HG03159 (cell line): Measurements from ENCODE around the gene ADGRD1.

ENCODE experiments used
- ATAC-seq: cut with Tn5 transposase; IDR thresholded peaks from one replicate; pipeline ENCODE4 v1.9.1; 2021; ENCODE audit warnings: mild to moderate bottlenecking, moderate library complexity; ENCODE audit not compliant: unreplicated experiment

ADGRD1 gene

DNA sequence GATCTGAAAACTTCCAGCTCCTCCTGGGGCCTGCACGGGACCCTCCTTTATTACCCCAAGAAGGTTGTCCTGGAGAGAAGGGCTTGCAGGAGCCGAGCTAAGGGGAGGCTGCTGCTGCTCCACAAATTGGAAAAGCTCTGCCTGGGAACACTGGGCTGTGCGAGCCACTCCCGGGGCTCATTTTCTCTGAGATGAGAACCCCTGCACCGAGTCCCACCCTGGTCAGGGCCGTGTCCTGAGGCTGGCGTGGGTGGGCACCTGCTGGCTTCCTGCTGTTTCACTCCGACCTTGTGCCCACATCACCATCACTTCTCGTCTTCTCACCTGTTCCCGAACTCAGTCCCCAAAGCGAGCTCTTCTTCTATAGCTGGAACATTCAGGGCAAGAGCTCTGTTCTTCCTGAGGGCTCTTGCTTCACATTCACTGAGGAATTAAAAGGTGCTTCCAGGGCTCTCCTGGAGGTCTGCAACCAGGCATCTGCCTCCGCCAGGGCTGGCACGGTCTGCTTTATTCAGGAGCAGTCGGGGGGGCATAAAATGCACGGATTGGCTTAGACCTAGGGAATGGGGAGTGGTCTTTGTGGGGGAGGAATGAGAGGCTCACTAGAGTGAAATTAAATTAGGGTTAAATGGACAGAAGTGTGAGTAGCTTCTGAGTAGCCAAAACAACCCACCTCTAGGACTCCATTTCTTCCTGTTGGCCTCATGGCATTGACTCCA lies 98.5 kb downstream of the ADGRD1 start:
- no peak for ATAC-seq

DNA sequence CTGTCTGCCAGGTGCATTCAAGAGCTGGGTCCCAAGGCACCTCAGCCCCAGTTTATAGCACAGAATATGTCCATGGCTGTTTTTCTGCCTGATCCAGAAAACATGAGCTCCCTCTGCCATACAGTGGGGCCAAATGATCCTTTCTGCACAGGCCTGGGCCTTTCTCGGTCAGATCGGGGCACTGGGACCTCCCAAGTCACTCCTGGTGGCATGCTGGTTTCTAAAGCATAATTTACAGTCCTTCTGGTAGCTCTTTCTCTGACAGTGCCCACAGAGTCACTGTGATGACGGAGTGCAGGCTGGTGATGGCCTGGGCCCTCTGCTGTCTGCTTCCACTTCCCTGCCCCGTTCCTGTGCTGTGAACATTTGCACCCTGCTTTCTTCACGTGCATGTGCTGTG lies 99.2 kb downstream of the ADGRD1 start:
- ATAC-seq, result no peak

DNA sequence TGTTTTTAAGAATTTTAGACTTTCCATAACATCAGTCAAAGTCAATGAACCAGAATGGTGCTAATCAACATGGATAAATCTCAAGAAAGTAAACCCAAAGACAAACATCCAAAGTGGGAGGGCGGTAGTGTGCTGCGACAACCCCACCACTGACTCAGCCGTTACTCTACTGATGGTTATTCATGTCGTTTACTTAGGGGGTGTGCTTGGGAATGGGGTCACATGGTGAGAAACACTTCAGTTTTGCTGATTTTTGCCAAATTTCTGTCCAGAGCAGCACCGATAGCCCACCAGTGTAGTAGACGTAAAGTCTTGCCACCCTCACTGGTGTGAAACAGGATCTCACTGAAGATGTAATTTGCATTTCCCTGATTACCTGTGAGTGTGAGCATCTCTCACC lies 99.9 kb downstream of the ADGRD1 start:
- ATAC-seq, result no peak

DNA sequence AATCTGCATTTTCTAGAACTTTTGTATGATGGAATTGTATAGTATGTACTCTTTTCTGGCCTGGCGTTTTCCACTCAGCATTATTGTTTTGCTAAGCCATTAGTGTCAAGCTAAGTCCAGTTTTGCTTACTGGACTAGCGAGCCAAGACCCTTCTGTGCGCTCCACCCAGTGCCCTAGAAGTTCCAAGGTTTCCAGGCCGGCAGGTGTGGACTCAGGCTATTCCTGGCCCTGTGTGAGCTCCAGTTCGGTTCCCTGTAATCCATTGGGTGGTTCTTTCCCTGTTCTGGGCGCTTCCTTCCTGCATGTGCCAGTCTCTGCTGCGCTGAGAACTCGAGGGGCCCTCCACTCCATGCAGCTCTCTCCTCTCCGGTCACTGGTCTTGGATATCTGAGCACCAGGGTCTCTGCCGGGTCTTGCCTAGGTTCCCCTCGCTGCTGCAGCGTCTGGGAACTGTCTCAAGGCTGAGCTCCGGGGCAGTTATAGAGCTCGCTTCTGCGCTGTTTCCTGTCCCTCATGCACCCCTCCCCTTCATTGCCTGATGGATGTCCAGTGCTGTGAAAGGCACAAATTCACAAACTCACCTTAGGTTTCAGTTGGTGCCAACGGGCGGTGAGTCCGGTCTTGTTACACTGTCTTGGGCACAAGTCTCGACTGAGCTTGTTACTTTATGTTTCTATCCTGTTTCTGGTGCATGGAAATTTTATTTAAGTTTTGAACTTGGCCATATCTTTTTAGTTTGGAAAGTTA lies 100.8 kb downstream of the ADGRD1 start:
- ATAC-seq, result no peak

DNA sequence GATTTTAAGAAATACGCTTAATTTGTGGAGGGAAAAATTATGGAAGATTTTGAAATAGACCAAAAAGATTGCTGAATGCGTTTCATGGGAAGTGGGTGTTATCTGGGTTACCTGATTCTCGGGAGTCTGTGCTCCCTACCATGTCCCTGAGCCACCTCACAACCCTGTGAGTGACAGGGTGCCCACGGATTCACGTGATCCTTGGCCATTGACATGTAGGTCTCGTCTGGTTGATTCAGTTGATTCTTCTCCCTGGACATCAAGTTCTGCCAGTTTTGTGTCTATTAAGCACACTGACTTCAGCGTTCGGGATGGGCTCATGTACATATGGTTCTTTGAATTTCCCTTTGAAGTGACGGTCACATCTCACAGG lies 101.4 kb downstream of the ADGRD1 start:
- ATAC-seq, result no peak

DNA sequence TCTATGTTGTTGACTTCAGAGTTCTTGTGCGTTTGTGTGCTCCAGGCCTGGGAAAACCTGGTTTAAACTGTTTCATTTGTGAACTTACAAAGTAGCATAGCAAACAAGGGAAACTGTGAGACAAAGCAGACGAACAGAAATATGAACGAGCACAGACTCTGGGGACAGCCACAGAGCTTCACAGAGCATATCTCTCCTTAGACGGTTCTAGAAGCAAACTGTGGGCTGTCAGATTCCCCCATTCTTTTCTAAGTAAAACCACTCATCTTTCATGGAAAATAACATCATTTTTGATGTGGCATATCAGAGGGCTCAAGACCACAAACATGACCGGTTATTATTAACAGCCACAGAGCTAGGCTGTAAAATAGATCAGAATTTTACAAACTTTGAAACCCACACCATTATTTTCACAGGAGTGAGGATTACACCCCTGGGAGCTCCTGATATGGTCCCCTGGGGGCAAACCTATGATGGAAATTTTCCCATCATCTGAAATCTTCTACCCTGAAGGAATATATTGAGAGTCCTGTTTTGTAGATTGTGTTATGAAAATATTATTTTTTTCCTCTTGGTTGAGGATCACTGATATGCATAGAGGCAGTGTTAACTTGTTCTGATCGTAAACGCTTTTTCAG lies 102.0 kb downstream of the ADGRD1 start:
- no peak for ATAC-seq

DNA sequence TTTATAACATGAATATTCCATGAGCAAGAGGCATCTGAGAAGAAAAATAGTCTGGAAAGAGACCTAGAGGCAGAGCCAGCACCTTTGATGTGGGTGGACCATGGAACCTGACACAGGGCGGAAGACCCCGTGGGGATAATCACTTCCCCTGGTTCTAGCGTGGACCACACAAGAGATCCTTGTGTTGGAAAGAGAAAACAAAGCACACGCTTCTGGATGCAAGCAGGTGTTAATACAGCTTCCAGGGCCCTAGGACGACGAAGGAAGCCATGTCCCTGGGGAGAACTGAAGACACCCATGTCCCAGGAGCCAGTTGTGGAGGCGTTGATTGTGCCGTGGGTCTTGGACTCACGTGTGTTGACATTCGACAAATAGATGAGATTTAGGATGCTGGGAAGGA lies 102.9 kb downstream of the ADGRD1 start:
- ATAC-seq, result no peak

DNA sequence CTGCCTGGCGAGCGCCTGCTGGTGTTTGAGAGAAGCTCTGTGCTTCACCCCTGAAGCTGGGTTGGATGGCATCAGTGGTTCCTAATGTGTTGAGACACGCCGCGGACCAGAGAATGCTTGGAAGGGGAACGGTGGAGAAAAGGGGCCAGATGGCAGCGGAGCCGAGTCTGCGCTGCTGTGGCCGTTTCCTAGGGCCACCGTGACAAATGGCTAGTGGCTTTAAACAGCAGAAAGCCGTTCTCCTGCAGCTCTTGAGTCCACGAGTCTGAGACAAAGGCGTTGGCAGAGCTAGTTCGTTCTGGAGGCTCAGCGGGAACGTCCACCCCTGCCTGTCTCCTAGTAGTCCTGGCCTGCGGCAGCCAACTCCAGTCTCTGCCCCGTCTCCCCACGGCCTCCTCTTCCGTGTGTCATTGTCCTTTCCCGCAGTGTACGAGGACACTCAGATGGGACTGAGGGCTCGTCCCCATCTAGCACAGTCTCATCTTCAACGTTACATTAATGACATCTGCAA lies 103.6 kb downstream of the ADGRD1 start:
- no peak for ATAC-seq

DNA sequence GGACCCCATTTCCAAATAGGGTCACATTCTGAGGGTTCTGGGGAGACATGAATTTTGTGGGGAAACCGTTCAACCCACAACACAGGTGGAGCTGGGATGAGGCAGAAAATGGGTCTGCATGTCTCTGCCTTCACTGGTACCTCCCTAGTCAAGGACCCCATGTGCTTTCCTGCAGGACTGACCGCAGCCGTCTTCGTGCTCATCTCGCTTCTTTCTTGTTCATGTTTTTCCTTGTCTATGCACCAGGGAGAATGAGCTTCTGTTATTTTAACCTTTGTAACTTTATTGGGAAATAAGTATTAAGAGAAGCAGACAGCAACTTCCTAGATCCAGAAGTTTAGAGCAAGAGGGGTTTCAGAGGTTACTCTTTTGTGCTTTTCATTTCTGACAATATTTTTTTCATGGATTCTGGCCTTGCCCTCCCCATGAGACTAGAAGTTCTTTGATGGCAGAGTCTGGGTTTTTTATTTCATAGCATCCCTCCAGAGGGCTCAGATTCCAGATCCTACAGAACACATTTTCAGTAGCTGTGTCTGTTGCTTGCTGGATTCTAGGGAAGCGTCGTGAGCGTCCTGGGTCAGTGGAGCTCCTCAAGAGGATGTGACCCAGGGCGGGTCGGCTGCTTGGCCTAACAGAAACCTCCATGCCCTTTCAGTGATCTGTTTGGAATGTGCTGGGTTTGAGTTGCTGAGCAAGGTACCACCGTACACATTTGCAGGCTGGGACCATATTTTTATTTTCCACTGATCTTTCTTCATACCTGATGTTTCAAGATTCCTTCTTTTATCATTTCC lies 104.2 kb downstream of the ADGRD1 start:
- ATAC-seq, result no peak

DNA sequence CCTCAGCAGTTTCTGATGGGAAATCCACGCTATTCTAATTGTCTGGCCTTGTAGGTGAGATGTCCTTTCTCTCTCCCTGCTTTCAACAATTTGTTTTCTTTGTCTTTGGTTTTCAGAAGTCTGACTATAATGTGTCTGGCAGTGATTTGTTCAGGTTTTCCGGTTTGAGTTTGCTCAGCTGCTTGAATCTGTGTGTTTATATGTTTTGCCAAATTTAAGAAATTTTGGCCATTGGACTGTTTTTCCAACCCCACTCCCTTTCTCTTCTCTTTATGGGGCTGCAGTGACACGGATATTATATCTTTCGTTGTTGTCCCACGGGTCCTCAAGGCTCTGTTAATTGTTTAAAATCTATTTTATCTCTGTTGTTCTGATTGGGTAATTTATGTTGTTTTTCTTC lies 105.0 kb downstream of the ADGRD1 start:
- no peak for ATAC-seq

DNA sequence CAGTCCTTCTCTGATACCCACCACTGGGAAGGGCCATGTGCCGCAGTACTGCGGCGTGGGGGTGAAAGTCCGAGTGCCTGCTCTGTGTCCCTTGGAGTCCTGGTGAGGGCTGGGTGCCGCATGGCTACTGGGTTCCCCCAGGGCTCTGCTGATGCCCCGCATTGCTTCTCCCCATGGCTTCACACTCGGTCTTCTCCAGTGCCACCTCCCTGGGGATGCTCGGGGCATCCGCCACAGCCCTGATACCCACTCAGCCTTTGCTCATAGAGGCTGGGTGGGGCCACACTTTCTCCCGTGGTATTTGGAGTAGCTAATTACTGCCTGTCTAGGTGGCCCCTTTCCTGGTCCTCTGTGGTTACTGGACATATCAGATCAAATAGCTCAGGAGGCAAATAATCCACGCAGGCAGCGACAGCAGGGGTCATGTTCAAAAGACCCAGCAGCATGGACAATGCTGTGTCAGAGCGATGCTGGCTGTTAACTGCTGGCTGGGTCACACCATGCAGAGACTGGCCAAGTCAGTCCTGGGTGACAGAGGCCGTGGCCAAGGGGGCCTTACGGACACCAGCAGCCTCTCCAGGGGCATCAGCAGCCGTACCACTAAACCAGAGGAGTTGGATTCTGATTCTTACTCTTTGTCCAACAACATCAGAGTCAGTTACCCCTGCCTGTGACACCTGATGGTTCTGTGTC lies 106.5 kb downstream of the ADGRD1 start:
- no peak for ATAC-seq

DNA sequence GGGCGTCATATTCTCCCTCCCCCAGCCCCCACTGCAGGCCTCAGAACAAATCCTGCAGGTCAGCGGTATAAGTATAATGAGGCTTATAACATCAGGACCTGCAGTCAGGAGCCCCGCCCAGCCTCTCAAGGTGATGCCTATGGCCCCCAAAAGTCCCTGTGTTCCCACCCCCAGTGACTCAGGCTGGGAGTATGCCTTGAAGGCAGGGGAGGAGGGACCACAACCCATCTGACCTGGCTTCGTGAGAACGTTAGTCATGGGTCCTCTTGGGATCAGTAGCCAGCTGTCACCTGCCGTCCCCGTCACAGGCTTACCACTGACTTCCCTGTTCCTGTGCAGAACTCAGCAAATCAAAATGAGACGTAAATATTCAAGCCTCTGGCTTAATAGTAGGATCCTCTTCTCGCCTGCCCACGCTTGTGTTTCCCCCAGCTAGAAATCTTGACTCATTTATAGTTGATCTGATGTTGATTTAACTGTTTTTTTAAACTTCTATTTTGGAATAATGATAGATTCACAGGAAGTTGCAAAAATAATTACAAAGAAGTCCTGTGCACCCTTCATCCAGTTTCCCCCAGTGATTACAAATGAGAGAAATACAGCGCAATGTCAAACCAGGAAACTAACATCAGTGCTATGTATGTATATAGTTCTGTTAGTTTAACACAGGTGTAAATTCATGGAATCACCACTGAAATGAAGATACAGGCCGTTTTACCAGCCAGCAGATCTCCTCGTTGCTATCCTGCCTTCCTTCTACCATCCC lies 107.5 kb downstream of the ADGRD1 start:
- no peak for ATAC-seq

DNA sequence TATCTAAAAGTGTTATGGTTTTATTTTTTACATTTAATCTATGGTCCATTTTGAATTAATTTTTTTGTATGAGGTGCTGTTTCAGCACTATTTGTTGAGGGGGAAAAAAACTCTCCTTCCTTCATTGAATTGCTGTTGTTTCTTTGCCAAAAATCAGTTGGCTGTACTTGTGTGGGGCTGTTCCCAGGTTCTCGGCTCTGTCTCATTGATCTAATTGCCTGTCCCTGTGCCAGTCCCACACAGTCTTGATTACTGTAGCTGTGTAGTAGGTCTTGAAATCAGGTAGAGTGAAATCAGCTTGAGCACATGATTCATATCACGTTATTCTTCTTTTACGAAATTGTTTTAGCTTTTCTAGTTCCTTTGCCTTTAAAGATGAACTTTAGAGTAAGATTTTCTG lies 109.7 kb downstream of the ADGRD1 start:
- no peak for ATAC-seq

DNA sequence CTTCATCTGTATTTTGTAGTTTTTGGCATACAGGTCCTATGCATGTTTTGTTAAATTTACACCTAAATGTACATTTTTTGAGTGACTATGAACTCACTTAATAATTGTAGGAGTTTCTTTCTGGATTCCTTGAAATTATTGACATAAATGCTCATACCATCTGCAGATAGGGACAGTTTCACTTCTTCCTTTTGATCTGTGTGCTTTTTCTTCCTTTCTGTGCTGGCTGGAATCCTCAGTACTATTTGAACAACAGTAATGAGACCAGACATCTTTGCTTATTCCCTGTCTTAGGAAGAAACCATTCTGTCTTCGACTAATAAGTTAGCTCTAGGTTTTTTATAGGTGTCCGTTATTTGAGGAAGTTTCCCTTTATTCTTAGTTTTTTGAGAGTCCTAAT lies 110.3 kb downstream of the ADGRD1 start:
- ATAC-seq, result no peak

DNA sequence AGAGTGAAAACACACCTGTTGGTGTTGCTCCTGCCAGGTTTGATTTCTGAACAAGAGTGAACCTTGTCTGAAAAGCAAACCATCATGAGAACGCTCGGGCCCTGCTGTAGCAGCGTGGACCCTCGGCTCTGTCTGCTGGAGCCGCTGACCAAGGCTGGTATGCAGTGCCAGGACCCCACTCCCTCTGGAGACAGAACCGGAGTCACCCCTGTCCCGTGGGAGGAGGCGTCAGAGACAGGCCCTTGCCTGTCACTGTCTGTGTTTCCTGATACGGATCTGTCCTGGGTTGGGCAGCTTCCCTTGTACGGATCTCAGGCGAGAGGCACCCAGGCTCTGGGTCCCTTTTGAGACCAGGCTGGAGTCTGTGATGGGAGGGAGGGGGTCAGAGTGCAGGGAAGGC lies 111.6 kb downstream of the ADGRD1 start:
- no peak for ATAC-seq

DNA sequence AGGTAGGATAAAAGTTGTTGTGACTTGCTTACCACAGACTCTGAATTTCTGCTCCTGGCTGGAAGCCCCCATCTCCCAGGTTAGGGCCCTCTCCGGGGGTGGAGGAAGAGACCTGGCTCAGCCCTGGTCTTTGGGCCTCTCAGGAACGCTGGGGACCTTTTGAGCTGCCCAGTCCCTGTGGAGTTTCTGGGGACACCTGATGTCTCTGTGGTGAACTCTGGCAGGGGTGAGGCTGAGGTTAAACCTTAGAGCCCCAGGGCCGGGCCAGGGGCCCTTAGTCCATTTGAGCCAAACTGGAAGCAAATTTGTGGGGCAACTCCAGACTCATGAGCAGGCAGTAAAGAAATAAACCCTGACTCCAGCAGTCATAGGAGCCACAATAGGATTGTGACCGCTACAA lies 112.1 kb downstream of the ADGRD1 start:
- no peak for ATAC-seq

DNA sequence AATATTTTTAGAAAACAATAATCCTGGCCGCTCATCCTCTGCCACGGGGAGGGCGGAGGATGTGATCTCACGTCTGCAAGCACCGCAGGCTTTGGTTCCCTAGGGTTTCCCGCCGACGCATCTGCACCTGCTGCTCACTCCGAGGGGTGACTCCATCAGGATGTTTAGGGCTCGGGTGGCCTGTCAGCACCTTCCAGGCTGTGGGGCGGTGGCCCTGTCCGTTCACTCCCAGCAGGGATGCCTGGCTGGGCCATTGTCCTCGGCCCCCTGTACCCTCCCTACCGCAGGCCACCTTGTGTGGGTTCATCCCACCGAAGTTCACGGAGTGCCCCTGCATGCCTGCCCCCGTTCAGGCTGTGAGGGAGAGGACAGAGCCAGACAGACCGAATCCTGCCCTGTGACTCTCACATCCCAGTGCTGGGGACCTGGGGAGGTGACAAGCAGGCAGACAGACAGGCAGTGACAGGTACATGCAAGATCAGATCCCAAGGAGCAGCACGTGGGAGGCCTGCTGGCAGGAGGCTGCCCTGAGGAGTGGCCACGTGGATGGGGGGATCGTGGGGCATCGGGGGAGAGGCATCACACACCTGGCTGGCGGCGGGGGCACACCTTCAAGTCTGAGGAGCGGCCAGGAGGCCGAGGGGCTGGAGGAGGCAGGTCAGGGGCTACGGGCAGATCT lies 112.6 kb downstream of the ADGRD1 start:
- ATAC-seq, result no peak

DNA sequence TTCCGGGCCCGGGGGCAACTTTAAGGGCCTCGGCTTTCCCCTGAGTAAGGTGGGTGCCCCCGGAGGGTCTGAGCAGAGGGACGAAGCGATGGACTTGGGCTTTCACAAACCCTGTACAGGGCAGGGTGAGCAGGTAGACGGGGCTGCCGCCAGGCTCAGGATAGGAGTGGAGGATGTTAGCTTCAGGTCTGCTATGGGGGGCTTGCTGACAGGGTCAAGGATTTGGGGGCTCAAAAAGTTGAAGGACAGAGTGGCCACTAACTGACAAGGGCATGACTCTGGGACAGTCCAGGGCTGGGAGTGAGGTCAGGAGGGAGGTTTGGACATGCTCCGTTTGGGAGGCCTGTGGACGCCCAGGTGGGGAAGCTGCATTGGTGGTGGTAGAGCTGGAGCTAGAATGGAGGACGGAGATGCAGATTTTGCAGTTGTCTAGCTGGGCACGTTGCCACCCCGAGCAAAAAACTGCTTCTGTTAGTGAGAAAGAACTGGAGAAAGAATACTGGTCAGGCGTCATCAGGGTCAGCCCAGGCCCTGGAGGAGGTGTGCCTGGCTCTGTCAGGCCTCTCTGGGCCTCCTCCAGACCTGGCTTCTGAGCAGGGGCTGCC lies 113.3 kb downstream of the ADGRD1 start:
- ATAC-seq, result no peak
